ENCODE measurements around the gene BCAS3.
A peak's percentile ranks its signal among the peaks of the same experiment; 100 is the strongest.
"Not testable (repeated sequence)": the region's sequence is repeated elsewhere in the genome, so short reads cannot be mapped to it uniquely, and the experiment has no call there.

BCAS3 gene

DNA sequence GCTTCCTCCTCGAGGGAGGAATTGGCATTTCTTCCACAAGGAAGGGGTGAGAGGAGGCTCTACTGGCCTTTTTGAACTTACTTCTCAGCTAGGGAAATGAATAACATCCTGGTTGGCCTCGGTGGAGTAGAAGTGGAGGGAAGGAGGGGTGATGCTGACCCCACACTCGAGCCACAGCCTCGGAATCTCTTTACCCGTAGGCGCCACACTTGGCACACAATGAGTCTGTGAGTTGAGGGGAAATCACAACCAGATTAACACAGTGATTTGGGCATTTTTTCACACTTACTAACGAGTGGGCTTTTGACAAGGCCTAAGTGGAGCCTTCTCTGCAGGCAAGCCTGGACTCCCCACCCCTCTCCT, 674.7 kb downstream of the BCAS3 start:
- Mint-ChIP-seq H3K4me3 (no peak overlapping the region), H3K27me3 (ENCODE audit: low read depth, poor library complexity) (peaks cover 7% of the 10 kb centered on the region), H3K27ac (peak overlapping the region; percentile 87), H3K4me1 (peaks cover 46% of the 10 kb centered on the region), H3K9me3 (peaks cover 4% of the 10 kb centered on the region), H3K36me3 (ENCODE audit: low read depth) (no peaks in the 10 kb centered on the region)
- TF ChIP-seq, protein P1, sequence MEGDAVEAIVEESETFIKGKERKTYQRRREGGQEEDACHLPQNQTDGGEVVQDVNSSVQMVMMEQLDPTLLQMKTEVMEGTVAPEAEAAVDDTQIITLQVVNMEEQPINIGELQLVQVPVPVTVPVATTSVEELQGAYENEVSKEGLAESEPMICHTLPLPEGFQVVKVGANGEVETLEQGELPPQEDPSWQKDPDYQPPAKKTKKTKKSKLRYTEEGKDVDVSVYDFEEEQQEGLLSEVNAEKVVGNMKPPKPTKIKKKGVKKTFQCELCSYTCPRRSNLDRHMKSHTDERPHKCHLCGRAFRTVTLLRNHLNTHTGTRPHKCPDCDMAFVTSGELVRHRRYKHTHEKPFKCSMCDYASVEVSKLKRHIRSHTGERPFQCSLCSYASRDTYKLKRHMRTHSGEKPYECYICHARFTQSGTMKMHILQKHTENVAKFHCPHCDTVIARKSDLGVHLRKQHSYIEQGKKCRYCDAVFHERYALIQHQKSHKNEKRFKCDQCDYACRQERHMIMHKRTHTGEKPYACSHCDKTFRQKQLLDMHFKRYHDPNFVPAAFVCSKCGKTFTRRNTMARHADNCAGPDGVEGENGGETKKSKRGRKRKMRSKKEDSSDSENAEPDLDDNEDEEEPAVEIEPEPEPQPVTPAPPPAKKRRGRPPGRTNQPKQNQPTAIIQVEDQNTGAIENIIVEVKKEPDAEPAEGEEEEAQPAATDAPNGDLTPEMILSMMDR (IDR thresholded peaks at IDR 0.05): no peak
- DNase-seq: no peak

DNA sequence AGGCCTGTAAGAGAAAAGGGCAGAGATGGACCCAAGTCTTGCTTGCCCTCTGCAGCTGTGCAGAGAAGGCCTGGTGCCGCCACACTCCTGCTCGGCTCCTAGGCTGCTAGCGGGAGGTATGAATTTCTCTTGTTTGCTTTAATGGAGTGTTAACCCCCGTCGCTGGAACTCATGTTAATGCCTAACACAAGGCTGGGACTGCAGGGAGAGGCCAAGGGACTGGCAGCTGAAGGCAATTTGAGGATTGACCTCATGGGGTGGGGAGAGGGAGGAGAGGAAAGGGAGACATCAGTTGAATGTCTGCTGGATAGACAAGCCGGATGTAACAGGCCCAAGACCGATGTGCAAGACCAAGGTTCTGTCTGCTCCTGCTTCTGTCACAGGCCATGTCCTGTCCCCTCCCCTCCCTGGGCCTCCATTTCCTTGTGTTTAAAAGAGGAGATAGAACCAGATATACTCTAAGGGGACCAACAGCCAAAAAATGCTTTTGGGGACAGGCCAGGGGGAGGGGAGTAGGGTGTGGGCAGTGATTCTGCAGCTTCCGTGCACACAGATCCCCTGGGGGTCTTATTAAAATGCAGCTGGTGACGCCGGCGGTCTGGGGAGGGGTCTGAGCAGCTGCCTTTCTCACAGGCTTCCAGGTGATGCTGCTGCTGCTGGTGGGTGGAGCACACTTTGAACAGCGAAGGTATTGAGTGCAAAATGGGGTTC, 675.3 kb downstream of the BCAS3 start:
- H3K4me1 Mint-ChIP-seq: peaks cover 46% of the 10 kb centered on the region
- peak overlapping the region; percentile 23 for H3K4me3 Mint-ChIP-seq
- no peak overlapping the region for H3K27ac Mint-ChIP-seq
- no peaks in the 10 kb centered on the region for H3K36me3 Mint-ChIP-seq (ENCODE audit: low read depth)
- peaks cover 3% of the 10 kb centered on the region for H3K27me3 Mint-ChIP-seq (ENCODE audit: low read depth, poor library complexity)
- DNase-seq: no peak
- TF ChIP-seq, protein P1 (IDR thresholded peaks at IDR 0.05): no peak
- H3K9me3 Mint-ChIP-seq: peaks cover 2% of the 10 kb centered on the region

DNA sequence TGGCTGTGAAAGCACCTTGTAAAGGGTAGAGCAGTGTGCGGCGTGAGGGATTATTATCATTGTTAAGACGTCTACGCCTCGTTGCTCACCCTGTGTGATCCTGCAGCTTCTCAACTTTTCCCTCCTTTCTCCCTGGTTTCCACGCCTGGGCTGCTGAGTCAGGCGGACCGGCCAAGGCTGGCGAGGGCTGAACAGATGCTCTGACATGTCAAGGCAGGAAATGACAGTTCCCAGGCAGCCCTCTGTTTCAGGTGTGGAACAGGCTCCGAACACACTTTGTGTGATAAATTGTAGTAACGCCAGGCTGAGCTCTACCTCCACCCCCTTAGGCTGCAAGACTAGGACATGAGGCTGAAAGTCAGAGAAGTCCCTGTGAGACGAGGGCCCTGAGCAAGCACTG, 676.0 kb downstream of the BCAS3 start:
- Mint-ChIP-seq H3K27me3 (ENCODE audit: low read depth, poor library complexity) (peaks cover 3% of the 10 kb centered on the region), H3K36me3 (ENCODE audit: low read depth) (no peaks in the 10 kb centered on the region), H3K27ac (no peak overlapping the region), H3K4me3 (peak overlapping the region; percentile 23), H3K4me1 (peaks cover 46% of the 10 kb centered on the region), H3K9me3 (no peaks in the 10 kb centered on the region)
- no peak for DNase-seq
- TF ChIP-seq, protein P1 (IDR thresholded peaks at IDR 0.05): no peak

DNA sequence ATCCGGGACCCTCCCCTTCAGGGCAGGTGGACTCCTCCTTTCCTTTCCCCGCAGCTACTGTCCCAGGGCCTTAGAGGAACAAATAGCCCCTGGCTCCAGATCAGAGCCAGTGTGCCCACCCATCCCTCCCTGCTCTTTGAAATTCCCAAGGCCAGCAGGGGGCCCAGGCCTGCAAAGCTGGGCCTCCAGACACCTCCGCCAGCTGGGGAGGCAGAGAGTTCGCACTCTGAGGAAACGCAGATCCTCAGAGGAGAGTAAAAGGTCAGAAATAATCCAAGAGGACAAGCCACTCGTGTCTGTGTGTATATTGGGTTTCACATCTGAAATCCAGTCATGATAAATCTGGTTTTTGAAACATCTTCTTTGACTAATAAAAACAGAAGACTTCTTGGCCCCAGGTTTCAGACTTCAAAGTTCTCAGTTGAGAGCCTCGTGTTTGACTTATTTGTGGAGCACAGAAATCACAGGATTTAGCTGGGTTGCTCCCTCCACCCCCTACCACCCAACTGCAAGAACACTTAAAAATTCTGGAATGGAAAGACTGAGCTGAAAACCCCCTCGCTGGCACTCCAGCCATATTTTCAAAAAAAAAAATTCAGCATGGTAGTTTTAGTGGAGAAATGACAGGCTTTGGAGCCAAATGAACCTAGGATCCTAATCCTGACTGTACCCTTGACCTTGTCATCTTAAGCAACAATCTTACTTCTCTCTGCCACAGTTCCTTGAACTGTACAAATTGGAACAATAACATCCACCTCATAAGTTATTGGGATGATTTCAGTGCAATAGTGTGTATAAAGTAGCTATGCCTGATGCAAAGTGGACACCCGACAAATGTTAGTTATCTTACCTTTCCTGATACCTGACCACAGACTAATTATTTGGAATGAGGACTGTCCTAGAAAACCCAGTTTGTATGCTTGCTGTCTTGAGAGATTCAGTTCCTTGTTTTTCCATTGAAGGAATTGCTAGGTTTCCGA, 677.5 kb downstream of the BCAS3 start:
- no peak overlapping the region for H3K4me3 Mint-ChIP-seq
- peaks cover 3% of the 10 kb centered on the region for H3K27me3 Mint-ChIP-seq (ENCODE audit: low read depth, poor library complexity)
- H3K4me1 Mint-ChIP-seq: peaks cover 46% of the 10 kb centered on the region
- DNase-seq: no peak
- no peaks in the 10 kb centered on the region for H3K9me3 Mint-ChIP-seq
- no peaks in the 10 kb centered on the region for H3K36me3 Mint-ChIP-seq (ENCODE audit: low read depth)
- H3K27ac Mint-ChIP-seq: no peak overlapping the region
- TF ChIP-seq, protein P1 (IDR thresholded peaks at IDR 0.05): no peak

DNA sequence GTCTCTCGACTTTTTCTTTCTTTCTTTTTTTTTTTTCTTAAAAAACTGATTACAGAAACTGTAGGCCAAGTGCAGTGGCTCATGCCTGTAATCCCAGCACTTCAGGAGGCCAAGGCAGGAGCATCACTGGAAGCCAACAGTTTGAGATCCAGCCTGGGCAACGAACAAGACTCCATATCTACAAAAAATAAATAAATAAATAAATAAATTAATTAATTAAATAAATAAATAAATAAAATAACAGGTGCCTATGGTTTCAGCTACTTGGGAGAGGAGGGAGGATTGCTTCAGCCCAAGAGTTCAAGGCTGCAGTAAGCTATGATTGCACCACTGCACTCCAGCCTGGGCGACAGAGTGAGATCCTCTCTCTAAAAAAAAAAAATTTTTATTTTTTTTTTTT, 679.4 kb downstream of the BCAS3 start:
- H3K4me1 Mint-ChIP-seq: peaks cover 38% of the 10 kb centered on the region
- H3K27ac Mint-ChIP-seq; H3K36me3 Mint-ChIP-seq (ENCODE audit: low read depth); H3K4me3 Mint-ChIP-seq; DNase-seq; H3K27me3 Mint-ChIP-seq (ENCODE audit: low read depth, poor library complexity); H3K9me3 Mint-ChIP-seq: not testable (repeated sequence)

DNA sequence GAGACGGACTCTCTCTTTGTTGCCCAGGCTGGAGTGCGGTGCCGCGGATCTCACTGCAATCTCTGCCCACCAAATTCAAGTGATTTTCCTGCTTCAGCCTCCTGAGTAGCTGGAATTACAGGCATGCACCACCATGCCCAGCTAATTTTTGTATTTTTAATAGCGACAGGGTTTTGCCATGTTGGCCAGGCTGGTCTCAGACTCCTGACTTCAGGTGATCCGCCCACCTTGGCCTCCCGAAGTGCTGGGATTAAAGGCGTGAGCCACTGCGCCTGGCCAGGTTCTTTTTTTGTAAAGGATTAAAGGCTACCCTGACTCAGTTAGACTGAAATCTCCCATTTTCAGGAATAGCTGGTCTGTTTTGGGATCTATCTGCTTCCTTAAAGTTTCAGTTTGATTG, 681.9 kb downstream of the BCAS3 start:
- H3K27me3 Mint-ChIP-seq (ENCODE audit: low read depth, poor library complexity); H3K27ac Mint-ChIP-seq; H3K4me3 Mint-ChIP-seq; H3K9me3 Mint-ChIP-seq; H3K36me3 Mint-ChIP-seq (ENCODE audit: low read depth); DNase-seq: not testable (repeated sequence)
- peaks cover 29% of the 10 kb centered on the region for H3K4me1 Mint-ChIP-seq

Measured in nephron progenitor cell (in vitro differentiated cells).